Stimulated activated naive CD8-positive, alpha-beta T cell treated with anti-CD3 and anti-CD28 coated beads, Interleukin-15, Interleukin-2, amounts not matched to agents 100 ng/mL and 50 ng/mL, for 24 hours (primary cell): ENCODE results near the gene CDT1.

Experiments
- H3K27ac Mint-ChIP-seq: one replicate; pipeline ENCODE4 v1.8.0; 2021; ENCODE audit warnings: mild to moderate bottlenecking, mixed read lengths
- H3K27me3 Mint-ChIP-seq: one replicate; pipeline ENCODE4 v1.8.0; 2021; ENCODE audit warnings: mixed read lengths
- H3K36me3 Mint-ChIP-seq: one replicate; pipeline ENCODE4 v1.8.0; 2021; ENCODE audit warnings: low read depth, mixed read lengths
- H3K4me1 Mint-ChIP-seq: one replicate; pipeline ENCODE4 v1.8.0; 2021; ENCODE audit warnings: low read depth, mixed read lengths
- H3K4me3 Mint-ChIP-seq: one replicate; pipeline ENCODE4 v1.8.0; 2021; ENCODE audit warnings: mild to moderate bottlenecking, mixed read lengths
- H3K9me3 Mint-ChIP-seq: one replicate; pipeline ENCODE4 v1.8.0; 2021; ENCODE audit warnings: mixed read lengths

The CDT1 gene

DNA sequence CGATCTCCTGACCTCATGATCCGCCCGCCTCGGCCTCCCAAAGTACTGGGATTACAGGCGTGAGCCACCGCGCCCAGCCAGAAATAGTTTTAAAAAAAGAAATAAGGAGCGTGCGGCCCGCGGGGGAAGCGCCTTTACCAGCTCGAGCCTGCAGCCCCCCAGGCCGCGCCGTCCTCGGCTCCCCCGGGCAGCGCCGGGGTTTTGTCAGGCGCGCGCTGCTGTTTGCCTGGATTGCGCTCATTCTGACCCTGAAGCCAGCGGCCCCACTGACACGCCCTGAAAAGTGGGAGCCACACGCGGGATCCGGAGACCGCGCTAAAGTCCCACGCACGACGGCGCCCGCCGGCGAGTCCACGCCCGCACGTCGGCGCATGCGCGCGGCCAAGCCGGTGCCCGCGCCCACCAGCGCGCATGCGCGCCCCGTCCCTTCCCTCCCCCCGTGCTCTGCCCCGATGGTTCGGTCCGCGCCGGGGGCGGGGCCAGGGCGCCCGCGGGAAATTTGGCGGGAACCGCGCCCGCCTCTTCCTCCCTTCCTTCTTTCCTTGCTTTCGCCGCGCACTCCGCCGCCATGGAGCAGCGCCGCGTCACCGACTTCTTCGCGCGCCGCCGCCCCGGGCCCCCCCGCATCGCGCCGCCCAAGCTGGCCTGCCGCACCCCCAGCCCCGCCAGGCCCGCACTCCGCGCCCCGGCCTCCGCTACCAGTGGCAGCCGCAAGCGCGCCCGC lies at the start of gene CDT1:
Gene CDT1, plus strand, starts transcription at position 526 of the 724 bp plus-strand sequence. Its CDS starts 43 bp downstream, at position 569.
- H3K27ac Mint-ChIP-seq, result peak within 1 kb of the TSS; percentile 87
- H3K27me3 Mint-ChIP-seq, result no peaks in the 10 kb centered on the region
- peaks cover 17% of the 10 kb centered on the region for H3K4me1 Mint-ChIP-seq
- H3K4me3 Mint-ChIP-seq, result peak within 1 kb of the TSS; percentile 83
- H3K9me3 Mint-ChIP-seq, result no peaks in the 10 kb centered on the region
- peaks cover 10% of the 10 kb centered on the region for H3K36me3 Mint-ChIP-seq

DNA sequence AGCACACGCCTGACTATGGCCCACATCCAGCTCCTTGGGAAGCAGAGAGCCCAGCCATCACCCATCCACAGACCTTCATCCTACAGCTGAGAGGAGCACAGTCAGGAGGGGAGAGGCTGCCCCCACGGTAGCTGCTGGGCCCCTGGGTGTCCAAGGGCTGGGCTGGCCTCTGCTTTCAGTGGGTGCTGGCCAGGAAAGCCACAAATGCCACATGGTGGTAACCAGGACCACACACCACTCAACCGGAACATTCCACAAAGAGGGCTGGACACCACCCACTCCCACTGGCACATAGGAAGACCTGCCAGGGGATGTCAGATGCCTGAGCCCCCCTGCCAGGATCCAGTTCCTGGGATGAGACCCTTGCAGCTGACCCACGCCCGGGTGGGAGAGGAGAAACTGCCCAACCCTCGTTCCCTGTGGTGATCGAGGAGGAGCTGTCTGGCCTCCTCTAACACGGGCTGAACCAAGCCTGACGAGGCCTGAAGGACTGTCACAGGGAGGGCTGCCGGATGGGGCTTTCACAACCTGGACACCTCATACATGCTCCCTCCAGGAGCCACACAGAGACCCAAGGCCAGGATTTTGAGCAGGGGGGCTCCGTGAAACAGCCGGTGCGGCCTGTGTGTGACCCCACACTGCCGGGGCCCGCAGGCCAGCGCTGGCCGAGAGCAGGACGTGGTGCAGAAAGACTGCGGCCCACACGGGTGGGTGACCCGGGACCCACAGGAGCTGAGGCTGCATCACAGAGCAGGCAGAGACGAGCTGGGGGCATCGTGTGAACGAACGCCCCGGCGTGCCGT lies 49.3 kb upstream of the CDT1 start:
- H3K4me1 Mint-ChIP-seq, result peaks cover 6% of the 10 kb centered on the region
- H3K4me3 Mint-ChIP-seq, result no peak overlapping the region
- no peaks in the 10 kb centered on the region for H3K27me3 Mint-ChIP-seq
- H3K9me3 Mint-ChIP-seq, result no peaks in the 10 kb centered on the region
- peaks cover 4% of the 10 kb centered on the region for H3K36me3 Mint-ChIP-seq
- H3K27ac Mint-ChIP-seq, result no peak overlapping the region

DNA sequence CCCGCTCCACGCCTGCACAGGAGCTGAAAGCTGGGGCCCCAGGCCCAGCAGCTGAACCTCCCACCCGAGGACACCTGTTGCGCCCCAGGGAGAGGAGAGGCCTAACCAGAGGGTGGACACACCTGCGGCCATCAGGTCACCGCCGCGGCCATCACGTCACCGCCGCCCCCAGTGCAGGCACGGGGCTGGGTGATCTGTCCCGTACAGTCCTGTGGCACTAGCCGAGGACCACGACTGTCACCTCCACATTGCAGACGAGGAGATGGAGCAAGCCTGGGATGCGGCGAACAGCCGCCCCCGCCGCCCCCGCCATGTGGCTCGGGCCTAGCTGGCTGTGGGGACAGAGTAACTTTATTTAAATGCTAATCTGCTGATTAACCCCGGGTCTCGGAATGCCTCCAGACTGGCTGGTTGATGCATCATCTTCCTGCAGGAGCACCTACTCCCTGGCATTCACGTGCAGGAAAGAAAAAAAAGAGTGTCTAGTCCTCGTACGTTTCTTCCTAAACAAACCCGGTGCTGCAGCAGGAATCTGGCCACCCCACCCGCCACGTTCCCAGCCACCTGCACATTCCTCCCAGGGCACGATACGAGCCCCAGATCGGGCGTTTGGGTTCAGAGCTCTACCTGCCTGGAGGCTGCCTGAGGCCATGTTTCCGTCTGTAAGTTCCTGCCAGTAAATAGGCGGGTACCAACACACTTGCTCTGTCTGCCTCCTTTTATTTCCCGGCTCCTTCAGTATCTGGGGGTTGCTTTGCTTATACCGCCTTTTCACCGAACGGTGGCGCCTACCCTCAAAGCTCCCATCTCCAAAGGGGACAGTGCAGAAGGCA lies 48.5 kb upstream of the CDT1 start:
- Mint-ChIP-seq H3K36me3 (peaks cover 4% of the 10 kb centered on the region), H3K27ac (no peak overlapping the region), H3K4me1 (peaks cover 6% of the 10 kb centered on the region), H3K27me3 (no peaks in the 10 kb centered on the region), H3K4me3 (no peak overlapping the region), H3K9me3 (no peaks in the 10 kb centered on the region)

GRCh38 chr16:88755745-88756443 lies 47.7 kb upstream of the CDT1 start:
- no peak overlapping the region for H3K27ac Mint-ChIP-seq
- H3K27me3 Mint-ChIP-seq, result no peaks in the 10 kb centered on the region
- peaks cover 6% of the 10 kb centered on the region for H3K4me1 Mint-ChIP-seq
- H3K9me3 Mint-ChIP-seq, result no peaks in the 10 kb centered on the region
- H3K4me3 Mint-ChIP-seq, result no peak overlapping the region
- peaks cover 4% of the 10 kb centered on the region for H3K36me3 Mint-ChIP-seq

- Mint-ChIP-seq H3K4me1 (peaks cover 6% of the 10 kb centered on the region), H3K27me3 (no peaks in the 10 kb centered on the region), H3K27ac (no peak overlapping the region), H3K9me3 (no peaks in the 10 kb centered on the region), H3K36me3 (no peaks in the 10 kb centered on the region), H3K4me3 (no peak overlapping the region)
These were observed 45.2 kb upstream of the CDT1 start for GRCh38 chr16:88758227-88758943.

DNA sequence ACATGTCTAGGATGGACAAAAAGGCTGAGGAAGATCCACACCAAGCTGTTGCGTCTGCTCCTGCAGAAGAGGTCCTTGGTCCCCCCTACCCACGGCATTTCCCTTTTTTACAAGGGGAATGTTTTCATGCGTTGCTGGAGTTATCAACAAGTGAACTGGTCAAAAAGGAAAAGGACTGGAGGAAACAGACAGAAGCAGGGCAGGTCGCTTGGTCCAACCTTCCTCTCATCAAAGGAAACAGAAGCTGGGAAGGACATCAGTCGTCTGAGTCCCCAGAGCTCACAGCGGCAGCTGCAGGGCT lies 44.7 kb upstream of the CDT1 start:
- Mint-ChIP-seq H3K9me3 (no peaks in the 10 kb centered on the region), H3K4me3 (no peak overlapping the region), H3K27ac (no peak overlapping the region), H3K4me1 (peaks cover 6% of the 10 kb centered on the region), H3K36me3 (no peaks in the 10 kb centered on the region), H3K27me3 (no peaks in the 10 kb centered on the region)

- no peaks in the 10 kb centered on the region for H3K36me3 Mint-ChIP-seq
- peaks cover 6% of the 10 kb centered on the region for H3K4me1 Mint-ChIP-seq
- no peaks in the 10 kb centered on the region for H3K27me3 Mint-ChIP-seq
- H3K27ac Mint-ChIP-seq, result no peak overlapping the region
- no peak overlapping the region for H3K4me3 Mint-ChIP-seq
- H3K9me3 Mint-ChIP-seq, result no peaks in the 10 kb centered on the region
These were observed 44.2 kb upstream of the CDT1 start for GRCh38 chr16:88759245-88759975.

GRCh38 chr16:88759976-88760350 lies 43.6 kb upstream of the CDT1 start:
- Mint-ChIP-seq H3K36me3 (no peaks in the 10 kb centered on the region), H3K4me1 (peaks cover 6% of the 10 kb centered on the region), H3K9me3 (no peaks in the 10 kb centered on the region), H3K27ac (no peak overlapping the region), H3K4me3 (no peak overlapping the region), H3K27me3 (no peaks in the 10 kb centered on the region)

DNA sequence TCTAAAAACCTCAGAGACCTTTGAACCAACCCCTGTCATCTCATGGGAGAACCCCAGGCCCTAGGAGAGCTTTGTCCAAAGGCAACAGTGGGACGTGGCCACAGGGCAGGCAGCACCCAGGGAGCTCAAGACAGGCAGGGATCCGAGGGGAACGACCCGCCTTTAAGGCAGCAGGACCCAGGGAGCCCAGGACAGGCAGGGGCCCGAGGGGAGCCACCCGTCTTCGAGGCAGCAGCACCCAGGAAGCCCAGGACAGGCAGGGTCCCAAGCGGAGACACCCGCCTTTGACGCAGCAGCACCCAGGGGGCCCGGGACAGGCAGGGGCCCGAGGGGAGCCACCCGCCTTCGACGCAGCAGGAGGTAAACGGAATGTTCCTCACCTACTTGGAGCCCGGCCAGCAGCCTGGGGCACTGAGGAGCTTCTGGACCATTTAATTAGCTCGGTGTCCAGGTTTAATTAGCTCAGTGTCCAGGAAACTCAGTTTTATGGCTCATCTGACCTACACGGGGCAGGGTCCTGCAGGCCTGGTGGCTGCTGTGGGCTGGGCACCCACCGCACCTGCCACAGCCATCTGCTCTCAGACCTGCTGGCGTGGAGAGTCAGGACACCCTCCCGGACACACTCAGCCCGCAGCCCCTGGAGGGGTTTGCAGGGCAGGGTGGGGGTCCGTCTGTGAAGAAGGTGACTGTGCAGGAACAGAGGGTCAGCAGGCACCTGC lies 43.0 kb upstream of the CDT1 start:
- Mint-ChIP-seq H3K9me3 (no peaks in the 10 kb centered on the region), H3K27ac (no peak overlapping the region), H3K36me3 (no peaks in the 10 kb centered on the region), H3K4me1 (peaks cover 6% of the 10 kb centered on the region), H3K27me3 (no peaks in the 10 kb centered on the region), H3K4me3 (no peak overlapping the region)

DNA sequence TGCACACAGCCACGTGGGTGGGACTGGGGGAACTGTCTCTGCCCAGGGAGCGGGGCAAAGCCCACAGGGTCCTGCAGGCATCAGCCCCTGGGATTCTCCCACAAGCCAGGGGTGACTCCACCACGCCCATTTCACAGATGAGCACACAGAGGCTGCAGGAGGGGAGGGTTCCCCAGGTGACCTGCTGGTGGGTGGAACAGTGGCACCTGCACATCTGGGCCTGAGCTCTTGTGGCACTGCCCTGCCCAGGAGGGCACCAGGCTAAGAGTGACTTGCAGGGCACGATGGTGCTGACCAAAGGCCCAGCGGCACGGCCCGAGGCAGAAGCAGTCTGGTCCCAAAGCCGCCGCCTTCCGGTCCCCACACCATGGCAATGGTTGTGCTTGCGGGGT lies 42.5 kb upstream of the CDT1 start:
- Mint-ChIP-seq H3K4me1 (peaks cover 11% of the 10 kb centered on the region), H3K4me3 (no peak overlapping the region), H3K36me3 (no peaks in the 10 kb centered on the region), H3K27me3 (no peaks in the 10 kb centered on the region), H3K9me3 (no peaks in the 10 kb centered on the region), H3K27ac (no peak overlapping the region)

- Mint-ChIP-seq H3K27me3 (no peaks in the 10 kb centered on the region), H3K36me3 (no peaks in the 10 kb centered on the region), H3K9me3 (no peaks in the 10 kb centered on the region), H3K4me3 (no peak overlapping the region), H3K27ac (no peak overlapping the region), H3K4me1 (peaks cover 18% of the 10 kb centered on the region)
These were observed 41.8 kb upstream of the CDT1 start for GRCh38 chr16:88761830-88762229.

- Mint-ChIP-seq H3K4me3 (no peak overlapping the region), H3K4me1 (peaks cover 23% of the 10 kb centered on the region), H3K27me3 (no peaks in the 10 kb centered on the region), H3K36me3 (no peaks in the 10 kb centered on the region), H3K9me3 (no peaks in the 10 kb centered on the region), H3K27ac (no peak overlapping the region)
These were observed 41.2 kb upstream of the CDT1 start for GRCh38 chr16:88762258-88762870.

DNA sequence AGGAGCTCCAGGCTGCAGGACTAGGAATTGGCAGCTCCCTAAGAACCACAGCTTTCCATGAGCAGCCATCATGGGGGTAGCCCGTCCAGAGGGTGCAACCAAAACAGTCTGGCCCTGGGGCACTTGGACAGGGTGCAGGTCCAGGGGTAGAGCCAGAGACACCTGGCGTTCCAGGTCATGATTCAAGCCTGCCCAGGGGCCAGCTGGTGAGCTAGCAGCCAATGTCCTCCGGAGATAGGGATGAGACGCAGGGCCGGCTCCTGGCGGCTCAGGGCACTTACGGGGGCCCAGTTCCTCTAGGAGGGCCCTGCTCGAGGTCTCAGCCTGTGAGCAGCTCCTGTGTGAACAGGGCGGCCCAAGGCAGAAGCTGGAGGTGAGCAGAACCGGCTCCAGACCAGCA lies 40.6 kb upstream of the CDT1 start:
- no peak overlapping the region for H3K4me3 Mint-ChIP-seq

More for the DNA sequence above, 40.6 kb upstream of the CDT1 start:
- Mint-ChIP-seq H3K27me3 (no peaks in the 10 kb centered on the region), H3K4me1 (peaks cover 28% of the 10 kb centered on the region), H3K9me3 (no peaks in the 10 kb centered on the region), H3K36me3 (no peaks in the 10 kb centered on the region), H3K27ac (no peak overlapping the region)
